Choroid plexus epithelial cell (primary cell): Measurements from ENCODE around the gene LAMA5.

Experiments used
- DNase-seq: peaks from one replicate; pipeline ENCODE4 v3.0.0-alpha.2; 2010; ENCODE audit warnings: low read depth
- H3K4me3 ChIP-seq: 2 replicates; pipeline ENCODE4 v1.5.1; 2011; ENCODE audit warnings: low read depth, mild to moderate bottlenecking, control low read depth, low read length, moderate library complexity
- CTCF ChIP-seq: conservative IDR thresholded peaks from 2 replicates; pipeline ENCODE4 v1.5.1; 2011; ENCODE audit warnings: low read depth, mild to moderate bottlenecking, control low read depth, inconsistent platforms, low read length, moderate library complexity

Gene LAMA5

DNA sequence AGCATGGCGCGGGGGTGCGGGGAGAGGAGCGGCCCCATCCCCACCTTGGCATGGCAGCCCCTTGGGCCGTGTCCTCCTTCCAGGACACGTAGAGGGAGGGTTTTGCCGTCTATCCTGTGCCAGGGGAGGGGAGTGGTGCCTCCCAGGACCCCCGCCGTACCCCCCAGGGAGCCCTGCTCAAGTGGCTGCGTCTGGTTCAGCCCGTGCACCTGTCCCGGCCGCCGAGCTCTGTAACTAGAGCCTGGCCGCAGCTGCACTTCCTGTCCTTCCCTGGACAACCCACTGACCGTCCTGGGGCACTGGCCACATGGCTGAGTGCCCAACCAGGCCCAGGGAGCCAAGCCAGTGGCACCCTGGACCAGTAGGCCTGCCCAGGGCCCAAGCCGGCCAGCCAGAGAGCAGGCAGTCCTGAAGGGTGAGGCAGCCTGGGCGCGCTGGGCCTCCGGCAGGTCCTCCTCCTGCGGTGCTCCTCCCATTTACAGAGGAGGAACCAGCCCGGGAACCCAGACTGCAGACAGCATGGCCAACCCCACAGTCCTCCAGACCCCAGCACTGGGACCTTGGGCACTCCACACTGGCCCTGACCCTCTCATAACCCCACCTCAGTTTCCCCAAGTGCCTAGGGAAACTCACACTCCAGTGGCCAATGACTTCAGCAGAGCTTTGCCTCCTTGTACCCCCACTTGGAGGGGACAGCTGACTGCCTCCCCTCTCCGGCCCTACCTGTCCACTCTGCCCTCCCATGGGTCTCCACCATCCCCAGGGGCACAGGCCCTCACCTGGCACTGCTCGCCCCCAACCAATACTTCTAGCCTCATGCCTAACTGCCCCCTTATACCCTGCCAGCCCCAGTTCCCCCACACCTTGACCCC, 8.7 kb downstream of the LAMA5 start:
- H3K4me3 ChIP-seq: no peak overlapping the region
- no peak for TF ChIP-seq CTCF
- DNase-seq: no peak

- no peak for TF ChIP-seq CTCF
- DNase-seq: no peak
- H3K4me3 ChIP-seq: no peak overlapping the region
Observed at GRCh38 chr20:62357681-62358080, 9.4 kb downstream of the LAMA5 start.

- no peak overlapping the region for H3K4me3 ChIP-seq
- DNase-seq: peak; percentile 74
- no peak for TF ChIP-seq CTCF
Observed at GRCh38 chr20:62357187-62357667, 9.9 kb downstream of the LAMA5 start.

- no peak for DNase-seq
- no peak for TF ChIP-seq CTCF
- H3K4me3 ChIP-seq: no peak overlapping the region
Observed at GRCh38 chr20:62356589-62357186, 10.4 kb downstream of the LAMA5 start.

GRCh38 chr20:62355878-62356588, 11.1 kb downstream of the LAMA5 start:
- peak; percentile 69 for DNase-seq
- no peak overlapping the region for H3K4me3 ChIP-seq
- no peak for TF ChIP-seq CTCF

DNA sequence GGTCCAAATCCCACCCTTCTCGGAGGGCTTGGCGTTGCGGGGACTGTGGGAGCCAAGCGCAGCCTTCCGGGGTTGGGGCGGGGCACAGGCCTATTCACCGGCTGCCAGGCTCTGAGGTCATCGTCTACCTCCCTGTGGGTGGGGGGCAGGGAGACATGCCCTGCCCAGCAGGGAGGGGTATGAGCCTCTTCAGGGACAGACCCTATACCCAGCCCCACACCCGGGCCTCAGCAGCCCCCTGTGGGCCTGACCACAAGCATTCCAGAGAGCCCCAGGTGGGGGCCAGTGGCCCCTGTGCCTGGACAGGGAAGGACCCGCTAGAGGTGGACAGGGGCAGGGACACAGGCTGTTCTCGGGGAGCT, 11.6 kb downstream of the LAMA5 start:
- no peak overlapping the region for H3K4me3 ChIP-seq
- no peak for DNase-seq
- no peak for TF ChIP-seq CTCF
